Measurements from ENCODE around the gene CD93. TPM values are rescaled to one million over a fixed set of nuclear protein-coding genes. Genes with fewer than 3 reads are reported as not detected.

The CD93 gene
- total RNA-seq, 2 donors from 2014 or later, result 13.9 to 31.1 TPM

DNA sequence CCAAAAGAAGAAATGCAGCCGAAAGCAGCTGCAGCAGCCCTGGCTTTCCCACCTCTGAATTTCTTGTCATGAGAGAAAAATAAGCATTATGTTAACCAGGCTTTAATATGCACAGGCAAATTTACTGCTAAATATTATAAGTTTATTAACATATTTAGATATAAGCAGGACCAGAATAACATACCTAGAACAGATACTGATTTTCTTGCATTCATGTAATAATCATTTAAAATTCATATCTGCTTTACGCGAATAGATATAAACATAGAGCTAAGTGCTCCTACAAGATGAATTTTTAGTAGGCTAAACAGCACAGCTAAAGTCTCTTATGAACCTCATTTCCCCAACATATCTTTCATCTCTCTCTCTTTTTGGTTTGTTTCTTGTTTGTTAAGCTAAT, 14.7 kb downstream of the CD93 start:
- Histone ChIP-seq H3K9me3 (no peaks in the 10 kb centered on the region), H3K4me1 (replicated peaks) (no peaks in the 10 kb centered on the region), H3K4me3 (no peak overlapping the region), H3K36me3 (no peaks in the 10 kb centered on the region), H3K27me3 (replicated peaks; ENCODE audit: insufficient read depth) (no peaks in the 10 kb centered on the region), H3K27ac (no peak overlapping the region)
- no peak for DNase-seq (ENCODE audit: low spot score)
- intact Hi-C loops (cut with DNase I), result no loop called here
- TF ChIP-seq POLR2A (IDR thresholded peaks at IDR 0.05) (no peak), CTCF (IDR thresholded peaks at IDR 0.05) (no peak)
- 95% methylated on average over 3 of the region's 3 CpGs for WGBS

- Histone ChIP-seq H3K36me3 (no peaks in the 10 kb centered on the region), H3K27ac (no peak overlapping the region), H3K4me1 (replicated peaks) (no peaks in the 10 kb centered on the region), H3K4me3 (no peak overlapping the region), H3K9me3 (no peaks in the 10 kb centered on the region), H3K27me3 (replicated peaks; ENCODE audit: insufficient read depth) (no peaks in the 10 kb centered on the region)
- intact Hi-C loops (cut with DNase I), result no loop called here
- TF ChIP-seq CTCF (IDR thresholded peaks at IDR 0.05), result no peak
- no peak for TF ChIP-seq POLR2A (IDR thresholded peaks at IDR 0.05)
- TF ChIP-seq POLR2AphosphoS5 (IDR thresholded peaks at IDR 0.05), result no peak
- no peak for DNase-seq (ENCODE audit: low spot score)
- 71% methylated on average over 2 of the region's 2 CpGs for WGBS
Observed at GRCh38 chr20:23069108-23069507, 17.0 kb downstream of the CD93 start.

GRCh38 chr20:23068283-23068682, 17.8 kb downstream of the CD93 start:
- WGBS, result 100% methylated on average over 1 of the region's 1 CpG
- intact Hi-C loops (cut with DNase I), result no loop called here

GRCh38 chr20:23066772-23067171, 19.4 kb downstream of the CD93 start:
- WGBS, result 92% methylated on average over 3 of the region's 3 CpGs
- Histone ChIP-seq H3K27me3 (replicated peaks; ENCODE audit: insufficient read depth) (no peaks in the 10 kb centered on the region), H3K9me3 (no peaks in the 10 kb centered on the region), H3K4me1 (replicated peaks) (no peaks in the 10 kb centered on the region), H3K36me3 (no peaks in the 10 kb centered on the region), H3K4me3 (no peak overlapping the region), H3K27ac (no peak overlapping the region)
- intact Hi-C loops (cut with DNase I), result no loop called here
- TF ChIP-seq POLR2AphosphoS5 (IDR thresholded peaks at IDR 0.05), result no peak
- no peak for TF ChIP-seq POLR2A (IDR thresholded peaks at IDR 0.05)
- no peak for TF ChIP-seq CTCF (IDR thresholded peaks at IDR 0.05)
- no peak for DNase-seq (ENCODE audit: low spot score)

More at GRCh38 chr20:23068283-23068682, 17.8 kb downstream of the CD93 start:
- TF ChIP-seq CTCF (IDR thresholded peaks at IDR 0.05), result no peak
- Histone ChIP-seq H3K4me1 (replicated peaks) (no peaks in the 10 kb centered on the region), H3K27me3 (replicated peaks; ENCODE audit: insufficient read depth) (no peaks in the 10 kb centered on the region), H3K9me3 (no peaks in the 10 kb centered on the region), H3K27ac (no peak overlapping the region), H3K4me3 (no peak overlapping the region), H3K36me3 (no peaks in the 10 kb centered on the region)
- no peak for DNase-seq (ENCODE audit: low spot score)

- H3K27me3 ChIP-seq (replicated peaks; ENCODE audit: insufficient read depth), result no peaks in the 10 kb centered on the region
- 37% methylated on average over 9 of the region's 9 CpGs for WGBS
- H3K27ac ChIP-seq, result no peak overlapping the region
- TF ChIP-seq CTCF (IDR thresholded peaks at IDR 0.05), result no peak
- no peak for TF ChIP-seq POLR2AphosphoS5 (IDR thresholded peaks at IDR 0.05)
- no peak for TF ChIP-seq POLR2A (IDR thresholded peaks at IDR 0.05)
- H3K9me3 ChIP-seq, result no peaks in the 10 kb centered on the region
- no peak overlapping the region for H3K4me3 ChIP-seq
- no peaks in the 10 kb centered on the region for H3K36me3 ChIP-seq
- intact Hi-C loops (cut with DNase I), result no loop called here
- no peaks in the 10 kb centered on the region for H3K4me1 ChIP-seq (replicated peaks)
- DNase-seq (ENCODE audit: low spot score), result no peak
Observed at GRCh38 chr20:23065266-23066201, 20.6 kb downstream of the CD93 start.
